A673 (cell line): ENCODE results near the gene PXK. TPM values are rescaled to one million over a fixed set of nuclear protein-coding genes. Genes with fewer than 3 reads are reported as not detected.

ENCODE experiments used
- BruUV-seq: library from RNA; stranded (reverse); fragments of 400-500 nt; replicated peaks from 2 replicates; lab custom pipeline; 2021; lab: Mats Ljungman, UMichigan
- CTCF ChIA-PET: fragments of 300-600 bp; sonication (Branson Sonifier 250); formaldehyde crosslinking; loops from one replicate; lab custom pipeline; 2022; ENCODE audit warnings: antibody characterized with exemption; lab: Charles Lee
- POLR2A ChIA-PET: fragments of 300-600 bp; sonication (Branson Sonifier 250); formaldehyde crosslinking; loops from one replicate; lab custom pipeline; 2022; ENCODE audit warnings: antibody characterized with exemption; ENCODE audit not compliant: low non-redundant PET; lab: Charles Lee
- DNase-seq: peaks from one replicate; pipeline ENCODE4 v3.0.0-alpha.2; 2015; ENCODE audit warnings: low spot score
- H3K27ac ChIP-seq: fragments of 200-600 bp; sonication (generic); 2 replicates; pipeline ENCODE4 v1.5.1; 2016; ENCODE audit warnings: mixed run types, low read depth, mild to moderate bottlenecking, mixed read lengths, antibody characterized with exemption, low read length; ENCODE audit not compliant: poor library complexity, severe bottlenecking
- H3K27me3 ChIP-seq: fragments of 200-600 bp; sonication (generic); replicated peaks from 2 replicates; pipeline ENCODE4 v1.6.1; 2017; ENCODE audit warnings: mixed run types, low read depth, mild to moderate bottlenecking, mixed read lengths, antibody characterized with exemption, low read length; ENCODE audit not compliant: insufficient read depth, poor library complexity
- H3K36me3 ChIP-seq: fragments of 200-600 bp; sonication (generic); 2 replicates; pipeline ENCODE4 v1.6.1; 2016; ENCODE audit warnings: mixed run types, mild to moderate bottlenecking, mixed read lengths, antibody characterized with exemption, low read length; ENCODE audit not compliant: insufficient read depth, poor library complexity, severe bottlenecking
- H3K4me1 ChIP-seq: fragments of 200-600 bp; sonication (generic); 2 replicates; pipeline ENCODE4 v1.6.1; 2017; ENCODE audit warnings: mixed run types, mild to moderate bottlenecking, mixed read lengths, antibody characterized with exemption, low read length; ENCODE audit not compliant: insufficient read depth, poor library complexity, severe bottlenecking
- H3K4me3 ChIP-seq: fragments of 200-600 bp; sonication (generic); 2 replicates; pipeline ENCODE4 v1.5.1; 2016; ENCODE audit warnings: low read depth, mixed run types, mild to moderate bottlenecking, mixed read lengths, low read length; ENCODE audit not compliant: poor library complexity, severe bottlenecking
- H3K9me3 ChIP-seq: fragments of 200-600 bp; sonication (generic); 2 replicates; pipeline ENCODE4 v1.6.1; 2016; ENCODE audit warnings: mixed run types, low read depth, mild to moderate bottlenecking, mixed read lengths, antibody characterized with exemption, low read length; ENCODE audit not compliant: poor library complexity, severe bottlenecking
- CTCF ChIP-seq: fragments of 300-800, 200-600 bp; sonication (generic); conservative IDR thresholded peaks from 2 replicates; pipeline ENCODE4 v1.5.1; 2017; ENCODE audit warnings: low read depth, mild to moderate bottlenecking, antibody characterized with exemption, low read length, moderate library complexity, mixed read lengths
- EZH2 ChIP-seq: fragments of 200-600 bp; sonication (generic); IDR thresholded peaks from 2 replicates; pipeline ENCODE4 v1.6.1; 2017; ENCODE audit warnings: borderline replicate concordance, low read depth, mild to moderate bottlenecking, mixed read lengths, antibody characterized with exemption, low read length; ENCODE audit not compliant: poor library complexity, severe bottlenecking
- intact Hi-C: fragments of 100-400 bp; cut with micrococcal nuclease; formaldehyde crosslinking; loops from one replicate; pipeline ENCODE4 v1.10.0; 2022; ENCODE audit not compliant: unreplicated experiment
- total RNA-seq: library from RNA; stranded (reverse); gene quantifications from 2 replicates; pipeline ENCODE4 v1.2.3, GENCODE V29; 2021

Gene PXK
- total RNA-seq, 1 experiment from 2014 or later: 13.2 TPM

- Histone ChIP-seq H3K4me3 (peak overlapping the region; percentile 64), H3K9me3 (no peaks in the 10 kb centered on the region), H3K4me1 (peaks cover 15% of the 10 kb centered on the region), H3K36me3 (no peaks in the 10 kb centered on the region), H3K27ac (peak overlapping the region; percentile 86), H3K27me3 (no peaks in the 10 kb centered on the region)
- CTCF ChIA-PET: no interaction called here
- no TSS peak for BruUV-seq
- POLR2A ChIA-PET: interaction anchor here (0.7 kb wide), 1 partner anchor 1055 kb away, joined by 7 read pairs; no protein-coding TSS in a partner anchor
- TF ChIP-seq EZH2: no peak
- no peak for TF ChIP-seq CTCF
- intact Hi-C loops: loop anchor here (5.0 kb wide), 1 partner anchor 53 kb away; no protein-coding TSS in a partner anchor
- DNase-seq: no peak
These were observed 1.3 kb downstream of the PXK start for GRCh38 chr3:58334013-58334321.

GRCh38 chr3:58334506-58334884, 1.8 kb downstream of the PXK start:
- TF ChIP-seq EZH2 (no peak), CTCF (no peak)
- DNase-seq: no peak
- H3K27ac ChIP-seq: peak overlapping the region; percentile 86
- peaks cover 15% of the 10 kb centered on the region for H3K4me1 ChIP-seq
- POLR2A ChIA-PET: no interaction called here
- no peaks in the 10 kb centered on the region for H3K36me3 ChIP-seq
- intact Hi-C loops: loop anchor here (5.0 kb wide), 1 partner anchor 53 kb away; no protein-coding TSS in a partner anchor
- BruUV-seq: no TSS peak
- H3K27me3 ChIP-seq: no peaks in the 10 kb centered on the region
- H3K9me3 ChIP-seq: no peaks in the 10 kb centered on the region
- peak overlapping the region; percentile 64 for H3K4me3 ChIP-seq
- CTCF ChIA-PET: no interaction called here

GRCh38 chr3:58335652-58335947, 2.9 kb downstream of the PXK start:
- no peak for DNase-seq
- H3K27me3 ChIP-seq: no peaks in the 10 kb centered on the region
- TF ChIP-seq CTCF: no peak
- TF ChIP-seq EZH2: no peak
- H3K36me3 ChIP-seq: no peaks in the 10 kb centered on the region
- ChIA-PET POLR2A (interaction anchor here (0.8 kb wide), 1 partner anchor 98 kb away, joined by 3 read pairs; no protein-coding TSS in a partner anchor), CTCF (no interaction called here)
- peak overlapping the region; percentile 86 for H3K27ac ChIP-seq
- no TSS peak for BruUV-seq
- intact Hi-C loops: no loop called here
- H3K9me3 ChIP-seq: no peaks in the 10 kb centered on the region
- H3K4me3 ChIP-seq: no peak overlapping the region
- H3K4me1 ChIP-seq: peaks cover 15% of the 10 kb centered on the region
